Activated naive CD4-positive, alpha-beta T cell treated with anti-CD3 and anti-CD28 coated beads, Interleukin-2, amount 50 U/mL, for 16 hours (primary cell): ENCODE results near the gene HAGHL.
A peak's percentile ranks its signal among the peaks of the same experiment; 100 is the strongest.

ENCODE experiments used
- DNase-seq: peaks from one replicate; pipeline ENCODE4 v3.0.0-alpha.2; 2020

The HAGHL gene

GRCh38 chr16:708959-709358 lies 17.9 kb upstream of the HAGHL start:
- DNase-seq, result no peak

- no peak for DNase-seq
Observed at GRCh38 chr16:709566-710499, 17.1 kb upstream of the HAGHL start.

- no peak for DNase-seq
Observed at GRCh38 chr16:710500-711075, 16.3 kb upstream of the HAGHL start.

GRCh38 chr16:711084-711483 lies 15.8 kb upstream of the HAGHL start:
- no peak for DNase-seq

GRCh38 chr16:711548-712320 lies 15.2 kb upstream of the HAGHL start:
- DNase-seq, result peak; percentile 80

- peak; percentile 56 for DNase-seq
Observed at GRCh38 chr16:712740-713250, 14.1 kb upstream of the HAGHL start.

- no peak for DNase-seq
Observed at GRCh38 chr16:714079-714478, 12.8 kb upstream of the HAGHL start.

GRCh38 chr16:714558-715476 lies 12.1 kb upstream of the HAGHL start, which contains the start of gene METRN:
TSS of gene METRN (plus strand) at chr16:715118. CDS start at chr16:715290, 172 bp downstream.
- DNase-seq, result peak; percentile 92

GRCh38 chr16:715477-716199 lies 11.3 kb upstream of the HAGHL start:
- DNase-seq, result no peak

- DNase-seq, result no peak
Observed at GRCh38 chr16:716200-716568, 10.7 kb upstream of the HAGHL start.

- DNase-seq, result no peak
Observed at GRCh38 chr16:716768-717325, 10.1 kb upstream of the HAGHL start.

- no peak for DNase-seq
Observed at GRCh38 chr16:717450-718245, 9.3 kb upstream of the HAGHL start.

GRCh38 chr16:718389-718788 lies 8.5 kb upstream of the HAGHL start:
- no peak for DNase-seq

GRCh38 chr16:718922-719321 lies 8.0 kb upstream of the HAGHL start:
- no peak for DNase-seq

- no peak for DNase-seq
Observed at GRCh38 chr16:719815-720446, 7.0 kb upstream of the HAGHL start.

GRCh38 chr16:720447-720989 lies 6.4 kb upstream of the HAGHL start:
- DNase-seq, result peak; percentile 42

- peak; percentile 74 for DNase-seq
Observed at GRCh38 chr16:720990-721764, 5.7 kb upstream of the HAGHL start, which contains the start of gene ANTKMT. TSS of gene ANTKMT (plus strand) at chr16:721146. CDS start at chr16:721275, 129 bp downstream.

- DNase-seq, result no peak
Observed at GRCh38 chr16:721765-722540, 5.0 kb upstream of the HAGHL start.
